OCI-LY1 (cell line): ENCODE results near the gene TMEM161A.

Experiments
- EZH2 ChIP-seq: fragments of 200-600 bp; sonication (generic), shearing (Covaris generic); IDR thresholded peaks from 2 replicates; pipeline ENCODE4 v1.8.0; 2017; ENCODE audit warnings: borderline replicate concordance, mixed run types, mild to moderate bottlenecking, antibody characterized with exemption, low read length, moderate library complexity, mixed read lengths
- TF ChIP-seq, protein P1 (sequence below): fragments of 200-600 bp; sonication (generic), shearing (Covaris generic); IDR thresholded peaks from 2 replicates; pipeline ENCODE4 v1.5.1; 2017; ENCODE audit warnings: mild to moderate bottlenecking, antibody characterized with exemption, low read length, moderate library complexity, mixed read lengths

DNA sequence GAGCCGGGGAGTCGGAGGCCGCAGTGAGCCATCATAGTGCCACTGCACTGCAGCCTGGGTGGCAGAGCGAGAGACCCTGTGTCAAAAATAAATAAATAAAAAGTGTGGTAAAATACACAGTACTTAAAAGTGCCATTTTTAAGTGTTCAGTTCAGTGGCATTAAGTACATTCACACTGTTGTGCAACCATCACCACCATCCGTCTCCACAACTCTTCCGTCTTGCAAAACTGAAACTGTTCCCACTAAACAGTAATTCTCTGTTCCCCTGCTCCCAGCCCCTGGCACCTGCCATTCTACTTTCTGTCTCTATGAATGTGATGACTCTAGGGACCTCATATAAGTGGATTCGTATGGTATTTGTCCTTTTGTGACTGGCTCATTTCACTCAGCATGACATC lies 61.2 kb downstream of the TMEM161A start:
- TF ChIP-seq, protein P1, sequence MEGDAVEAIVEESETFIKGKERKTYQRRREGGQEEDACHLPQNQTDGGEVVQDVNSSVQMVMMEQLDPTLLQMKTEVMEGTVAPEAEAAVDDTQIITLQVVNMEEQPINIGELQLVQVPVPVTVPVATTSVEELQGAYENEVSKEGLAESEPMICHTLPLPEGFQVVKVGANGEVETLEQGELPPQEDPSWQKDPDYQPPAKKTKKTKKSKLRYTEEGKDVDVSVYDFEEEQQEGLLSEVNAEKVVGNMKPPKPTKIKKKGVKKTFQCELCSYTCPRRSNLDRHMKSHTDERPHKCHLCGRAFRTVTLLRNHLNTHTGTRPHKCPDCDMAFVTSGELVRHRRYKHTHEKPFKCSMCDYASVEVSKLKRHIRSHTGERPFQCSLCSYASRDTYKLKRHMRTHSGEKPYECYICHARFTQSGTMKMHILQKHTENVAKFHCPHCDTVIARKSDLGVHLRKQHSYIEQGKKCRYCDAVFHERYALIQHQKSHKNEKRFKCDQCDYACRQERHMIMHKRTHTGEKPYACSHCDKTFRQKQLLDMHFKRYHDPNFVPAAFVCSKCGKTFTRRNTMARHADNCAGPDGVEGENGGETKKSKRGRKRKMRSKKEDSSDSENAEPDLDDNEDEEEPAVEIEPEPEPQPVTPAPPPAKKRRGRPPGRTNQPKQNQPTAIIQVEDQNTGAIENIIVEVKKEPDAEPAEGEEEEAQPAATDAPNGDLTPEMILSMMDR, result no peak
- TF ChIP-seq EZH2, result no peak
